GM21526 (cell line): ENCODE measurements around the gene FSHR.

Source experiments
- ATAC-seq: cut with Tn5 transposase; IDR thresholded peaks from one replicate; pipeline ENCODE4 v1.9.1; 2021; ENCODE audit warnings: moderate library complexity; ENCODE audit not compliant: unreplicated experiment, low FRiP score

The FSHR gene

GRCh38 chr2:49154140-49154539 is at the start of gene FSHR:
Gene FSHR, minus strand, starts transcription at chr2:49154515. Its CDS starts 98 bp downstream, at chr2:49154417.
- ATAC-seq = no peak

GRCh38 chr2:49199266-49199665 is 45.0 kb upstream of the FSHR start:
- no peak for ATAC-seq

GRCh38 chr2:49194701-49195100 is 40.4 kb upstream of the FSHR start:
- ATAC-seq = no peak

- no peak for ATAC-seq
Observed at GRCh38 chr2:49192036-49192435, 37.7 kb upstream of the FSHR start.

- ATAC-seq = no peak
Observed at GRCh38 chr2:49189512-49190225, 35.4 kb upstream of the FSHR start.

- ATAC-seq = no peak
Observed at GRCh38 chr2:49186050-49186648, 31.8 kb upstream of the FSHR start.

- ATAC-seq = no peak
Observed at GRCh38 chr2:49178656-49179055, 24.3 kb upstream of the FSHR start.

- no peak for ATAC-seq
Observed at GRCh38 chr2:49177194-49177593, 22.9 kb upstream of the FSHR start.

GRCh38 chr2:49175831-49176230 is 21.5 kb upstream of the FSHR start:
- no peak for ATAC-seq

- no peak for ATAC-seq
Observed at GRCh38 chr2:49174750-49175149, 20.4 kb upstream of the FSHR start.

- ATAC-seq = no peak
Observed at GRCh38 chr2:49167131-49167530, 12.8 kb upstream of the FSHR start.

GRCh38 chr2:49165662-49166061 is 11.3 kb upstream of the FSHR start:
- ATAC-seq = no peak

GRCh38 chr2:49164729-49165128 is 10.4 kb upstream of the FSHR start:
- ATAC-seq = no peak

GRCh38 chr2:49162151-49162550 is 7.8 kb upstream of the FSHR start:
- ATAC-seq = no peak

- ATAC-seq = no peak
Observed at GRCh38 chr2:49154891-49155290, 576 bp upstream of the FSHR start.

- ATAC-seq = no peak
Observed at GRCh38 chr2:49153252-49153651, 1.1 kb downstream of the FSHR start.

- no peak for ATAC-seq
Observed at GRCh38 chr2:49152824-49153223, 1.5 kb downstream of the FSHR start.

- no peak for ATAC-seq
Observed at GRCh38 chr2:49146401-49146800, 7.9 kb downstream of the FSHR start.

GRCh38 chr2:49131801-49132200 is 22.5 kb downstream of the FSHR start:
- no peak for ATAC-seq

GRCh38 chr2:49129034-49129433 is 25.3 kb downstream of the FSHR start:
- peak; percentile 93 for ATAC-seq

GRCh38 chr2:49123600-49123999 is 30.7 kb downstream of the FSHR start:
- no peak for ATAC-seq

GRCh38 chr2:49122107-49122506 is 32.2 kb downstream of the FSHR start:
- ATAC-seq = no peak
